GM18520 (cell line): ENCODE measurements around the gene RBM4B.
"Not testable (repeated sequence)": the region's sequence is repeated elsewhere in the genome, so short reads cannot be mapped to it uniquely, and the experiment has no call there.

Experiments
- ATAC-seq: cut with Tn5 transposase; IDR thresholded peaks from one replicate; pipeline ENCODE4 v1.9.1; 2021; ENCODE audit not compliant: unreplicated experiment

RBM4B gene

GRCh38 chr11:66677599-66678375 lies at the start of gene RBM4B:
Gene RBM4B (minus strand): TSS chr11:66677887. CDS start chr11:66677079, 808 bp downstream.
- peak; percentile 88 for ATAC-seq

DNA sequence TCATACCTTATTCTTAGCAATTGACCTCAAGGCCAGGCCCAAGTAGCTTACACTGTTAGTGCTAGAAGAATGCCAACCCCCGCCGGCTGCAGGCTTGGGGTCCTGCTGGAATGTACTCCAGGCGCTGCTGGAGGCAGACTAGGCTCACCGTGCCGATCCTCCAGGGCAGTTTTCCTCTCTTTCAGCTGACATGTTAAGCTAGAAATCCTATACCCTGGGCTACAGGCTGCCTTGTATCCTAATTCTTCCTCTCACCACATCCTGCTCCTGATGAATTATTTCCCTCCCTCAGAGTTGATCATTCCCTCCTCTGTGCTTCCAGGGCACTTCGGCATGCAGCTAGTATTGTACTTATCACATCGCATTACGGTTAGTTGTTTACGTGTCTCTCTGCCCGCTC lies 48.0 kb upstream of the RBM4B start:
- no peak for ATAC-seq

GRCh38 chr11:66725114-66725513 lies 47.4 kb upstream of the RBM4B start:
- no peak for ATAC-seq

DNA sequence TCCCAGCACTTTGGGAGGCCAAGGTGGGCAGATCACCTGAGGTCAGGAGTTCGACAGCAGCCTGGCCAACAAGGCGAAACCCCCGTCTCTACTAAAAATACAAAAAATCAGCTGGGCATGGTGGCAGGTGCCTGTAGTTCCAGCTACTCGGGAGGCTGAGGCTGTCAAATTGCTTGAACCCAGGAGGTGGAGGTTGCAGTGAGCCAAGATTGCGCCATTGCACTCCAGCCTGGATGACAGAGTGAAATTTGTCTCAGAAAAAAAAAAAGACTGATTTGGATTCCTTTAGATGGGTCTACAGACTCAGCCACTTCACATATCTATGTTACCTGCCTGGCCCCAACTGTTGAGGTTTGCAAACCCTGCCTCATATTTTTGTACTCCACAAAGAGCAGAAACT lies 46.5 kb upstream of the RBM4B start:
- not testable (repeated sequence) for ATAC-seq

- ATAC-seq = no peak
Measured at GRCh38 chr11:66723693-66724092, 46.0 kb upstream of the RBM4B start.

GRCh38 chr11:66722745-66723651 lies 45.3 kb upstream of the RBM4B start:
- no peak for ATAC-seq

GRCh38 chr11:66721939-66722338 lies 44.3 kb upstream of the RBM4B start:
- no peak for ATAC-seq

GRCh38 chr11:66720899-66721470 lies 43.3 kb upstream of the RBM4B start:
- no peak for ATAC-seq

DNA sequence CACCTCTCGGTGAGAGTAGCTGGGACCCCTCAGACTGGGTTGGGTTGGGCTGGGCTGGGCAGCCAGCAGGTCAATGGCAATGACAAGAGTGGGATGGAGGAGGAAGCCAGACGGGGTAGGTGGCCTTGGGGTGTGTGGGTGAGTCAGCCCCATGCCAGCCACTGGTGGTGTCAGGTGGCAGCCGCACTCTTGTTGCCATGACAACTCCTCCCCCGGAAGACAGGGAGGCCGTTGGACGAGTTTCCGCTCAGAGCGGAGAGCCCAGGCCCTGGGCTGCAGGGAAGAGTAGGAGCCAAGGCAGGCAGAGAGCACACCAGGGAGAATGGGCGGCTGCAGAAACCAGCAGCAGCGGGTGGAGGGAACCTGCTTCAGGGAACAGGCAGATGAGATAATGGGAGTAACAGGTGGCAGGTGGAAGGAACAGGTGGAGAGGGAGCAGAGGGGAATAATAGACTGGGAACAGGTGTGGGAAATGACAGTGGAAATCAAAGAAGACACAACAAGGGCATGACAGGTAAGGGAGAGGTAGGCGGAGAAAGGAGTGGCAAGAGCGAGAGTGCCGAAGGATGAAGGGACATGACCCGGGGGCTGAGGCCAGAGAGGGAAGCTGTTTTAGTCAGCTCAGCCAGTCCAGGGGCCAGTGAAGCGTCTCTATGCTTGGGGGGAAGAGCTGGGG lies 42.7 kb upstream of the RBM4B start:
- no peak for ATAC-seq

DNA sequence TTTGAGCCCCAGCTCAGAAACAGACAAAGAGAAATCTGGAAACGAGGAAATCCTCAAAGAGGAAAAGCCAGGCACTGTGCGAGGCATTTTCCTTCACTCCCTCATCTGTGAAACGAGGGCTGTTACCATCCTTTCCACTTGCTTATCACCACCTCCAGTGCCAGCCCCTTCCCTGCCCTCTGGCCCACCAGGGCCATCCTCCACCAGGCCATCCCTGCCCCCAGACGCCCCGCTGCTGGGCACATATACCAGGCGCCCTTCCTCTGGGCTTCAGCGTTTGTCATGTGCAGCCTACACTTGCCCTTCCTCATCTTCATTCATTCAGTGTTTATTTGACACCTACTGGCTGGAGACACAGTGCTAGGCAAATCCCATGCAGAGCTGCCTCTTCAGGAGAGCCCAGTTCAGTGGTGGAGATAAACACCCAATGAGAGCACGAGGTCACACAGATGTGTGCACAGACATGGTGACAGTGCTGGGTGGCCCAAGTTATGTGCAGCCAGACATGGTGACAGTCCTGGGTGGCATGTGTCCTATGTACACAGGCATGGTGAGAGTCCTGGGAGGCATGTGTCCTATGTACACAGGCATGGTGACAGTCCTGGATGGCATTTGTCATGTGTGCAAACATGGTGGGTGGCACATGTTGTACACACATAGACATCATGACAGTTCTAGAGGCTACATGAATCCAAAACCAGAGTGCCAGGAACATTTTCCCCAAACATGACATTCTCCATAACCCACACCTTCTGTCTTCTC lies 41.6 kb upstream of the RBM4B start:
- ATAC-seq = no peak

GRCh38 chr11:66718320-66718971 lies 40.8 kb upstream of the RBM4B start:
- no peak for ATAC-seq

DNA sequence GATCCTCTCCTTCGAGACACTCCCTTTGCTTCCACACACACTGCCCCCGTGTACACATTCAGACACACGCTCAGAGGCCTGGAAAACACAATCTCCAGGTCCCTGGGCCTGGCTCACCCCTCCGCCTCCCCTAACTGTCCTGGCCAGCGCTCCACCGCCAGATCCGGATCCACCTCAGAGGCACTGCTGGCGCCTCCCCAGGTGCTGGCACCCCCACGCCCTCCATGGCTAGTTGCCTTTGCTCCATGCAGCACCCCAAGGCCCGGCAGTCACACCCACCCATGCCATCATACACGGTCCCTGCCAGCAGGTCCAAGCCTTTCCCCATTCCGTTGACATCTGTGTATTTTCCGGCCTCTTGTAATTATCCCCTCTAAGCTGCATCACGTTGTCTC lies 40.2 kb upstream of the RBM4B start:
- ATAC-seq = no peak

GRCh38 chr11:66716996-66717395 lies 39.3 kb upstream of the RBM4B start:
- no peak for ATAC-seq

- no peak for ATAC-seq
Measured at GRCh38 chr11:66715346-66716085, 37.8 kb upstream of the RBM4B start.

DNA sequence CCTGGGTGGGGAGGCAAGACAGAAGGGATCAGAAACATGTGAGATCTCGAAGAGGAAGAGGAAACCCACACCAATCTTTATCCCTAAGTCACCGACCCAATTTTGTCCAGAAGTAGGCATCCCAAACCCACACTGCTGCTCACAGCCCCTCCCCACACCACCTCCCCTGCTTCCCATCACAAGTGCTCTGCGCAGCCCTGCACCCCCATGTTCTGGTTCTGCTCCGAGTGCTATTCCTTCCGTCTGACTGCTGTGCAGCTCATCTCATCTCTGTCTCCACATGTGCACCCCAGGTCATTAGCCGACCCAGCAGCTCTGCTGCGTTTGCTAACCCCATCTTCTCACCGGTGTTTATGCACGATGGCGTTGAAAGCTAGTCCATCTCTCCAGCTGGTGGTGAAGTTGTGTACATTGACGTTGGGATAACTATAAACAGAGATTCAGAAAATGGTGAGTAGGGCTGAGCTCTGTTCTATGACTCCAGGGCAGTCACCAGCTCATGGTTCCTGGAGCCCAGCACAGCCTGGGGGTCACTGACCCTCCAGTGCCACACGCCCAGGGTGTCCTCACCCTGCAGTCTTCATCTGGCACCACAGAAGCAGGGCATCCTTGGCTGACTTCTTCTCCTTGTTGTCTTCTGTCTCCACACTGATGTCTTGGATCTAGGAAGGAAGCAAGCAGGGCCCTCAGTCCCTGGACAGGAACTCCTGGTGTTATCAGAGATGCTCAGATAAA lies 36.2 kb upstream of the RBM4B start:
- ATAC-seq = no peak

- ATAC-seq = no peak
Measured at GRCh38 chr11:66710384-66710930, 32.8 kb upstream of the RBM4B start.

GRCh38 chr11:66708701-66709100 lies 31.0 kb upstream of the RBM4B start:
- ATAC-seq = no peak

GRCh38 chr11:66708094-66708493 lies 30.4 kb upstream of the RBM4B start:
- ATAC-seq = no peak
